Activated CD4-positive, alpha-beta T cell treated with anti-CD3 and anti-CD28 coated beads for 24 hours (primary cell): ENCODE data around the gene BCR.

Experiments
- DNase-seq, 2 donors: peaks; one replicate each; pipeline ENCODE4 v3.0.0-alpha.2; 2020; ENCODE audit warnings: low read depth in 2 of 2

The BCR gene

GRCh38 chr22:23196165-23196564, 15.9 kb downstream of the BCR start:
- no peak for DNase-seq

GRCh38 chr22:23197836-23198235, 17.5 kb downstream of the BCR start:
- DNase-seq, result no peak

- no peak for DNase-seq
Observed at GRCh38 chr22:23199159-23199558, 18.9 kb downstream of the BCR start.

GRCh38 chr22:23200898-23201297, 20.6 kb downstream of the BCR start:
- no peak for DNase-seq

GRCh38 chr22:23202812-23203451, 22.6 kb downstream of the BCR start:
- DNase-seq, result no peak

GRCh38 chr22:23203452-23204124, 23.3 kb downstream of the BCR start:
- no peak for DNase-seq

- DNase-seq, result no peak
Observed at GRCh38 chr22:23204125-23204488, 23.8 kb downstream of the BCR start.

GRCh38 chr22:23204541-23205157, 24.3 kb downstream of the BCR start:
- DNase-seq, result no peak

- no peak for DNase-seq
Observed at GRCh38 chr22:23205339-23206049, 25.2 kb downstream of the BCR start.

GRCh38 chr22:23206915-23207314, 26.6 kb downstream of the BCR start:
- no peak for DNase-seq

- DNase-seq, result no peak
Observed at GRCh38 chr22:23207729-23208393, 27.6 kb downstream of the BCR start.

- no peak for DNase-seq
Observed at GRCh38 chr22:23210428-23211170, 30.3 kb downstream of the BCR start.

- DNase-seq, result no peak
Observed at GRCh38 chr22:23211622-23212021, 31.3 kb downstream of the BCR start.

GRCh38 chr22:23212061-23213021, 32.0 kb downstream of the BCR start:
- DNase-seq, result no peak

- no peak for DNase-seq
Observed at GRCh38 chr22:23213022-23213555, 32.8 kb downstream of the BCR start.

- no peak for DNase-seq
Observed at GRCh38 chr22:23213581-23214334, 33.4 kb downstream of the BCR start.

GRCh38 chr22:23214398-23214797, 34.1 kb downstream of the BCR start:
- no peak for DNase-seq

GRCh38 chr22:23215294-23216241, 35.3 kb downstream of the BCR start:
- DNase-seq, result no peak
